ENCODE measurements around the gene TAS1R2. TPM values are rescaled to one million over a fixed set of nuclear protein-coding genes. Genes with fewer than 3 reads are reported as not detected.

TAS1R2 gene
- total and polyA plus RNA-seq, 9 of the 15 experiments (the other 6 are each of a cell fraction or from before 2014, with no cell fraction given) = not detected

DNA sequence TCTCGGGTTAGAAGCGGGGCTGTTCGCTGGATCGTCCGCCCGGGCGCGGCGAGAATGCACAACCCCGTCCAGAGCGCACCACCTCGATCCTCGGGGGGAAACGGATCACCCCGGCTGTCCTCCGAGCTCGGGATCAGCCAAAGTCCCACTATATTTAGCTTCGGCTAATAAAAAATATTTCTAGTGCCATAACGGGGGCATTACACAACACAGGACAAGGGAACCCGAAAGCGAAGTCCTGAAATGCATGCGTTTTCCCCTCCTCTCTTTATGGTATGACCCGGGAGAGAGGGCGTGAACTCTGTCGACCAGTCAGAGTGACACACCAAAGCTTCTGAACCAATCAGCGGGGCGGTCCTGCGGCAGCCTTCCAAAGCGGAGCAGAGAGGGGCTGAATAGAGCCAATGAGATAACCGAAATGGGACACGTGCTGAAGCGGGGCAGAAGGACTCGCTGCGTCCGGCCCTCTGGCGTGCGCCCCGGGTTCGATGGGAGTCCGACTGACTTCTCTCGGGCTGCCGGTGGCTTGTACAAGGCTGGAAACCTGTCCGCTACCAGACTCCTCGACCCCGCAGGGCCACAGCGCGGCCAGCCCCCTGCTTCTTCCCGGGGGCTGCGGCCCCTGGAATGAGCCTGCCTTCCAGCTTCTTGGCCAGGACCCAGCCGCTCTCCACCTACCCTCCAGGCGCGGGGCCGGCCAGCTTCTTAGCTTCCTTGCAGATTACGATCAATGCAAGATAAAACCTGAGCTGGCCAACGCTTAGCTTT is 43.2 kb upstream of the TAS1R2 start, which contains the start of gene ALDH4A1 (continued):
- no peak for TF ChIP-seq TCF3 (CRISPR knock-in tag; IDR thresholded peaks at IDR 0.05)
- no peak for TF ChIP-seq SNRNP70 (optimal IDR thresholded peaks at IDR 0.05; ENCODE audit: low read depth, low read length)
- peak; percentile 94 for TF ChIP-seq POLR2G (IDR thresholded peaks at IDR 0.05; ENCODE audit: low read depth, low read length)
- no peak for TF ChIP-seq ZNF274 (IDR thresholded peaks at IDR 0.05; ENCODE audit: borderline replicate concordance, low read depth, low read length)
- TF ChIP-seq, protein P1, sequence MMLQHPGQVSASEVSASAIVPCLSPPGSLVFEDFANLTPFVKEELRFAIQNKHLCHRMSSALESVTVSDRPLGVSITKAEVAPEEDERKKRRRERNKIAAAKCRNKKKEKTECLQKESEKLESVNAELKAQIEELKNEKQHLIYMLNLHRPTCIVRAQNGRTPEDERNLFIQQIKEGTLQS (IDR thresholded peaks at IDR 0.05) = peak; percentile 68
- TF ChIP-seq, protein P1 (CRISPR knock-in tag; conservative IDR thresholded peaks at IDR 0.05) = peak; percentile 34; the same call in 1 of the 2 replicates
- TF ChIP-seq, protein P2, sequence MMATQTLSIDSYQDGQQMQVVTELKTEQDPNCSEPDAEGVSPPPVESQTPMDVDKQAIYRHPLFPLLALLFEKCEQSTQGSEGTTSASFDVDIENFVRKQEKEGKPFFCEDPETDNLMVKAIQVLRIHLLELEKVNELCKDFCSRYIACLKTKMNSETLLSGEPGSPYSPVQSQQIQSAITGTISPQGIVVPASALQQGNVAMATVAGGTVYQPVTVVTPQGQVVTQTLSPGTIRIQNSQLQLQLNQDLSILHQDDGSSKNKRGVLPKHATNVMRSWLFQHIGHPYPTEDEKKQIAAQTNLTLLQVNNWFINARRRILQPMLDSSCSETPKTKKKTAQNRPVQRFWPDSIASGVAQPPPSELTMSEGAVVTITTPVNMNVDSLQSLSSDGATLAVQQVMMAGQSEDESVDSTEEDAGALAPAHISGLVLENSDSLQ (IDR thresholded peaks at IDR 0.05) = peak; percentile 93
- TF ChIP-seq, protein P3, sequence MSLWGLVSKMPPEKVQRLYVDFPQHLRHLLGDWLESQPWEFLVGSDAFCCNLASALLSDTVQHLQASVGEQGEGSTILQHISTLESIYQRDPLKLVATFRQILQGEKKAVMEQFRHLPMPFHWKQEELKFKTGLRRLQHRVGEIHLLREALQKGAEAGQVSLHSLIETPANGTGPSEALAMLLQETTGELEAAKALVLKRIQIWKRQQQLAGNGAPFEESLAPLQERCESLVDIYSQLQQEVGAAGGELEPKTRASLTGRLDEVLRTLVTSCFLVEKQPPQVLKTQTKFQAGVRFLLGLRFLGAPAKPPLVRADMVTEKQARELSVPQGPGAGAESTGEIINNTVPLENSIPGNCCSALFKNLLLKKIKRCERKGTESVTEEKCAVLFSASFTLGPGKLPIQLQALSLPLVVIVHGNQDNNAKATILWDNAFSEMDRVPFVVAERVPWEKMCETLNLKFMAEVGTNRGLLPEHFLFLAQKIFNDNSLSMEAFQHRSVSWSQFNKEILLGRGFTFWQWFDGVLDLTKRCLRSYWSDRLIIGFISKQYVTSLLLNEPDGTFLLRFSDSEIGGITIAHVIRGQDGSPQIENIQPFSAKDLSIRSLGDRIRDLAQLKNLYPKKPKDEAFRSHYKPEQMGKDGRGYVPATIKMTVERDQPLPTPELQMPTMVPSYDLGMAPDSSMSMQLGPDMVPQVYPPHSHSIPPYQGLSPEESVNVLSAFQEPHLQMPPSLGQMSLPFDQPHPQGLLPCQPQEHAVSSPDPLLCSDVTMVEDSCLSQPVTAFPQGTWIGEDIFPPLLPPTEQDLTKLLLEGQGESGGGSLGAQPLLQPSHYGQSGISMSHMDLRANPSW (CRISPR knock-in tag; IDR thresholded peaks at IDR 0.05) = no peak
- TF ChIP-seq ZNF12 (CRISPR knock-in tag; IDR thresholded peaks at IDR 0.05) = 0 out of 2 replicates have a peak, but pooled peaks have one; percentile 60
- TF ChIP-seq JUNB (CRISPR knock-in tag; conservative IDR thresholded peaks at IDR 0.05) = no peak
- TF ChIP-seq DPF2 (IDR thresholded peaks at IDR 0.05) = peak; percentile 79; the same call in 1 of the 2 replicates
- TF ChIP-seq SPI1 (IDR thresholded peaks at IDR 0.05; ENCODE audit: borderline replicate concordance, low read depth, low read length) = no peak
- TF ChIP-seq TSC22D4 (tag; IDR thresholded peaks at IDR 0.05) = no peak
- TF ChIP-seq, protein P4, sequence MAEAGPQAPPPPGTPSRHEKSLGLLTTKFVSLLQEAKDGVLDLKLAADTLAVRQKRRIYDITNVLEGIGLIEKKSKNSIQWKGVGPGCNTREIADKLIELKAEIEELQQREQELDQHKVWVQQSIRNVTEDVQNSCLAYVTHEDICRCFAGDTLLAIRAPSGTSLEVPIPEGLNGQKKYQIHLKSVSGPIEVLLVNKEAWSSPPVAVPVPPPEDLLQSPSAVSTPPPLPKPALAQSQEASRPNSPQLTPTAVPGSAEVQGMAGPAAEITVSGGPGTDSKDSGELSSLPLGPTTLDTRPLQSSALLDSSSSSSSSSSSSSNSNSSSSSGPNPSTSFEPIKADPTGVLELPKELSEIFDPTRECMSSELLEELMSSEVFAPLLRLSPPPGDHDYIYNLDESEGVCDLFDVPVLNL (CRISPR knock-in tag; IDR thresholded peaks at IDR 0.05; ENCODE audit: low read depth) = 0 out of 2 replicates have a peak, but pooled peaks have one; percentile 15
- TF ChIP-seq, protein P5, sequence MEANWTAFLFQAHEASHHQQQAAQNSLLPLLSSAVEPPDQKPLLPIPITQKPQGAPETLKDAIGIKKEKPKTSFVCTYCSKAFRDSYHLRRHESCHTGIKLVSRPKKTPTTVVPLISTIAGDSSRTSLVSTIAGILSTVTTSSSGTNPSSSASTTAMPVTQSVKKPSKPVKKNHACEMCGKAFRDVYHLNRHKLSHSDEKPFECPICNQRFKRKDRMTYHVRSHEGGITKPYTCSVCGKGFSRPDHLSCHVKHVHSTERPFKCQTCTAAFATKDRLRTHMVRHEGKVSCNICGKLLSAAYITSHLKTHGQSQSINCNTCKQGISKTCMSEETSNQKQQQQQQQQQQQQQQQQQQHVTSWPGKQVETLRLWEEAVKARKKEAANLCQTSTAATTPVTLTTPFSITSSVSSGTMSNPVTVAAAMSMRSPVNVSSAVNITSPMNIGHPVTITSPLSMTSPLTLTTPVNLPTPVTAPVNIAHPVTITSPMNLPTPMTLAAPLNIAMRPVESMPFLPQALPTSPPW (CRISPR knock-in tag; IDR thresholded peaks at IDR 0.05) = peak; percentile 40
